AG09319 (cell line): Measurements from ENCODE around the gene CDH4.

Experiments
- DNase-seq: peaks from one replicate; pipeline ENCODE4 v3.0.0-alpha.2; 2010; ENCODE audit warnings: low read depth; ENCODE audit errors: extremely low read depth
- CTCF ChIP-seq: IDR thresholded peaks from 2 replicates; pipeline ENCODE4 v1.5.1; 2011; ENCODE audit warnings: low read depth, mild to moderate bottlenecking, inconsistent platforms, low read length, moderate library complexity

The CDH4 gene

GRCh38 chr20:61748376-61748775 is 496.3 kb downstream of the CDH4 start:
- TF ChIP-seq CTCF, result no peak
- no peak for DNase-seq

GRCh38 chr20:61749406-61750075 is 497.5 kb downstream of the CDH4 start:
- no peak for TF ChIP-seq CTCF
- no peak for DNase-seq

DNA sequence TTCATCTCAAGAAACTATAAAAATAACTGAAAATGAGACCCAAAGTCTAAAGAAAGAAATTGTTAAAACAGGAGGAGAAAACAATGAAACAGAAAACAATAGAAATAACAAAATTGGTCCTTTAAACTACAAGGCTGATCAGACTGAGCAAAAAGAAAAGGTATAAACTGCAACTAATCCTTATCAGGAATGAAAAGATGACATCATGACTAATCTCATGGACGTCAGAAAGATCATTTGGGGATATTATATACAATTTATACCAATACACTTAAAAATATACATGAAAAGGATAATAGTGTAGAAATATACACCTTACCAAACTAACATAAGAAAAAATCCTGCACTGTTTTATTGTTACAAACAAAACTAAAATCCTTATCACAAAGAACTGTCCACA is 498.0 kb downstream of the CDH4 start:
- no peak for DNase-seq
- no peak for TF ChIP-seq CTCF

- no peak for TF ChIP-seq CTCF
Measured at GRCh38 chr20:61752576-61752975, 500.5 kb downstream of the CDH4 start.

GRCh38 chr20:61753316-61753942 is 501.4 kb downstream of the CDH4 start:
- no peak for DNase-seq
- no peak for TF ChIP-seq CTCF

More at GRCh38 chr20:61752576-61752975, 500.5 kb downstream of the CDH4 start:
- DNase-seq, result no peak

GRCh38 chr20:61753987-61754956 is 502.2 kb downstream of the CDH4 start:
- DNase-seq, result no peak
- no peak for TF ChIP-seq CTCF
